Ovary (tissue), 9 donors: ENCODE results near the gene GAK. TPM values are rescaled to one million over a fixed set of nuclear protein-coding genes. Genes with fewer than 3 reads are reported as not detected.

Source experiments
- DNase-seq, 5 donors: peaks; one replicate each; pipeline ENCODE4 v3.0.0-alpha.2; 2019 to 2020
- H3K27ac ChIP-seq, 2 donors: fragments of 200-600 bp; one replicate each; pipeline versions ENCODE4 v1.5.1 to v1.8.0; 2019 to 2022
- H3K27me3 ChIP-seq: fragments of 200-600 bp; one replicate; pipeline ENCODE4 v1.8.0; 2022
- H3K36me3 ChIP-seq: fragments of 200-600 bp; sonication (generic); one replicate; pipeline ENCODE4 v1.5.1; 2019
- H3K4me1 ChIP-seq: one replicate; pipeline ENCODE4 v1.8.1; 2013; ENCODE audit warnings: mild to moderate bottlenecking, moderate library complexity; ENCODE audit not compliant: insufficient read depth
- H3K4me3 ChIP-seq: fragments of 200-600 bp; sonication (generic); one replicate; pipeline ENCODE4 v1.5.1; 2017
- H3K9me3 ChIP-seq, 2 donors: fragments of 200-600 bp in 1 of 2; sonication (generic) in 1 of 2; one replicate each; pipeline versions ENCODE4 v1.5.1 to v1.8.1; 2013 to 2019; ENCODE audit warnings: mild to moderate bottlenecking in 1 of 2, moderate library complexity in 1 of 2
- CTCF ChIP-seq, 3 donors: fragments of 450-650 bp in 2 of 3; fragments of 200-600 bp in 1 of 3; IDR thresholded peaks; one replicate each; pipeline versions ENCODE4 v1.5.1 to v1.8.0; 2016 to 2022; ENCODE audit warnings: antibody characterized with exemption in 3 of 3, mild to moderate bottlenecking in 1 of 3
- EP300 ChIP-seq: sonication (generic); formaldehyde crosslinking; IDR thresholded peaks from one replicate; pipeline ENCODE4 v1.6.1; 2017; ENCODE audit warnings: antibody characterized with exemption
- POLR2A ChIP-seq: fragments of 450-650 bp; IDR thresholded peaks from one replicate; pipeline ENCODE4 v1.6.1; 2017; ENCODE audit warnings: antibody characterized with exemption, mild to moderate bottlenecking, moderate library complexity
- WGBS, 3 donors: extraction: QIAGEN DNeasy Blood & Tissue Kit in 1 of 3; methylation state at CpG; one replicate each; pipeline versions ENCODE4 v1.1.5 to v1.1.7; 2013 to 2017; 5-methylcytosine and 5-hydroxymethylcytosine counted together
- intact Hi-C, 4 donors: fragments of 100-400 bp; cut with DNase I; formaldehyde crosslinking; loops; one replicate each; pipeline versions ENCODE4 v1.11.0 to v1.15.1; 2022 to 2023
- polyA plus RNA-seq, 2 donors: library from polyadenylated mRNA; stranded (reverse); fragments of 200-250 nt in 1 of 2; fragments of 350-450 nt in 1 of 2; fragmentation: Illumina TruSeq in 1 of 2; extraction: RNeasy Lipid Tissue Mini Kit (QIAGEN cat#74804) in 1 of 2; gene quantifications; one replicate each; pipeline ENCODE4 v1.2.3, GENCODE V29; 2013 to 2014
- total RNA-seq, 7 donors: library from RNA; depleted of rRNA in 2 of 7; stranded (reverse); fragments of >200 nt in 2 of 7; fragmentation: NEBNext Ultra II Directional in 3 of 7; extraction: Animal tissue kit (Norgen Biotek cat#: 25700) in 3 of 7; gene quantifications; one replicate each; pipeline versions ENCODE4 v1.1.0 to v1.2.4, GENCODE V29; 2016 to 2023
- donor health status: DM: no; HTN: no; CAD: no; lungs with moderate emphysema.
- donor health status: DM: no; HTN: no; CAD: no.
- donor health status: Bipolar disorder and iron deficiency.
- donor health status: DM: yes; HTN: yes; CAD: no.
- donor health status: DM: no; HTN: no; CAD: no.
- donor health status: DM: yes; HTN: yes; CAD: no.

GAK gene
- total and polyA plus RNA-seq, 9 donors: 30.7 to 95.4 (median 70.4) TPM

DNA sequence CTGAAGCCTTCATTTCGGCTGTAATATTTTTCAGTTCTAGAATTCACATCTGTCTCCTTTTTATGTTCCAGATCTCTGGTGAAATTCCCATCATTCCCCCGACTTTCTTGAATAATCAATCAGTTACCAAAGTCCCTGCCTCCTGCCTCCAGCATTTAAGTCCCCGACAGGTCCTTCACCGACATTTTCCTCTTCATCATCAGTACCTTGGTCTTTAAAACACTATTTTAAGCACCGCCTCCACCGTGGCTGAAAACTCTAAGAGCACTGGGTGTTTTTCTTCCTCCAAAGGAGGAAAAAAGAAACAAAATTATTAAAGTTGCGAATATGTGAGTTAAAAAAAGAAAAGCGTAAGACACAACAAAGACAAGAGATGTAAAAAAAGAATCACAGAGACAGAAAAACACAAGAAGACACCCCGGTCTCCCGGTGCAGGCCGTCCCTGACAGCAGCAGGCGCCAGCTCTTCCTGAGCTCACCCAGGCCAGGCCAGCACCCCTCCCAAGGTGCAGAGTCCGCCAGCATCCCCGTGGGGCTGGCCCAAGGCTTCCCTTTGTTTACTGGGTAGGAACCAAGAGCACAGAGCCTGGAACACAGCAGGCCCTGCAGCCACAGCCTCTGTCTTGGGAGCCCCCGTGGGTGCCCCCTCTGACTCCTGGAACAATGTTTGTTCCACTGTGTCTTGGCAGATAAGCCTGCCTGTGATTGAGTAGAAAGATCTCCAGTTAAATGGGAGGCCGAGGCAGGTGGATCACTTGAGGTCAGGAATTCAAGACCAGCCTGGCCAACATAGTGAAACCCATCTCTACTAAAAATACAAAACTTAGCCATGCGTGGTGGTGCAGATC, 56.9 kb downstream of the GAK start:
- WGBS, 3 donors: 58 to 75% (median 64%) methylated on average over 17 of the region's 17 CpGs
- Histone ChIP-seq H3K27ac (no peak overlapping the region), H3K9me3 (no peaks in the 10 kb centered on the region), H3K4me1 (no peaks in the 10 kb centered on the region), H3K27me3 (no peaks in the 10 kb centered on the region), H3K4me3 (no peak overlapping the region), H3K36me3 (no peaks in the 10 kb centered on the region)
- intact Hi-C loops: no loop called here
- no peak for TF ChIP-seq CTCF (IDR thresholded peaks at IDR 0.05)
- no peak for TF ChIP-seq POLR2A
- no peak for TF ChIP-seq EP300
- DNase-seq: no peak

DNA sequence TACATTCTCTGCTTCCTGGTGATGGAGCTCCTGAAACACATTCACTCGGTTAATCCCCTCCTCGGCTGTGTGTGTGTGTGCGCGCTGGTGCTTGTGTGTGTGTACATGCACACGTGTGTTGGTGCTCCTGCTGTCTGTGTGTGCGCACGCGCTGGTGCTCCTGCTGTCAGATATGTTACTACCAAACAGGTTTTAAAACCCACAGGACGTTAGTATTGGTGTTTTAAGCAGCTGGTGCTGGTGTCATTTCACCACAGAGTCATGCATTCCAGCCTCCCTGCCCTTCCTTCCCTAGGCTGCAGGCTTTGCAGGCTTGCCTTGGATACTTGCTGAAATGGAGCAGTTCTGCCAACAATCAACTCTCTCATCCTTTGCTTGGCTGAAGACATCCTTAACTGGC, 58.1 kb downstream of the GAK start:
- H3K4me1 ChIP-seq: no peaks in the 10 kb centered on the region
- no peak overlapping the region for H3K4me3 ChIP-seq
- TF ChIP-seq CTCF (IDR thresholded peaks at IDR 0.05) (no peak), POLR2A (no peak), EP300 (no peak)
- 87 to 90% (median 88%) methylated on average over 9 of the region's 9 CpGs for WGBS, 3 donors
- no peak overlapping the region for H3K27ac ChIP-seq
- DNase-seq: no peak
- H3K9me3 ChIP-seq: no peaks in the 10 kb centered on the region
- no peaks in the 10 kb centered on the region for H3K36me3 ChIP-seq
- H3K27me3 ChIP-seq: no peaks in the 10 kb centered on the region
- intact Hi-C loops: no loop called here

GRCh38 chr4:872241-872981, 59.7 kb downstream of the GAK start:
- intact Hi-C loops: no loop called here
- no peaks in the 10 kb centered on the region for H3K36me3 ChIP-seq
- DNase-seq: no peak

DNA sequence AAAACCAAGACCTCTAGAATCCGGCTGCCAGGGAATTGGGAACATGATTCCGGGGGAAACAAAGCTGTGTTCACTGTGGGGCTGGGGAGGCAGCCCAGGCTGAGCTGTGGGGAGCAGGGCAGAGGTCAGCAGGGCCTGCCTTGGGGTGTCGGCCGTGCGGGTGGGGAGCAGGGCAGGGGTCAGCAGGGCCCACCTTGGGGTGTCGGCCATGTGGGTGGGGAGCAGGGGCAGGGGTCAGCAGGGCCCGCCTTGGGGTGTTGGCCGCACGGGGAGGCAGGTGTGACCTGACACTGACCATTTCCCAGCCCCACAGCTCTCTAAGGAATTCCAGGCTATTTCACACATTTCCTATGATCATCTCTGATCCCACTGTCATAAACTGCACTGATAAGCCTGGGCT, 60.6 kb downstream of the GAK start:
- Histone ChIP-seq H3K27ac (no peak overlapping the region), H3K4me3 (no peak overlapping the region), H3K36me3 (no peaks in the 10 kb centered on the region), H3K4me1 (no peaks in the 10 kb centered on the region), H3K27me3 (no peaks in the 10 kb centered on the region), H3K9me3 (no peaks in the 10 kb centered on the region)
- TF ChIP-seq EP300: no peak
- TF ChIP-seq CTCF (IDR thresholded peaks at IDR 0.05): no peak
- TF ChIP-seq POLR2A: no peak
- WGBS, 3 donors: 77 to 89% (median 88%) methylated on average over 9 of the region's 9 CpGs
- DNase-seq: no peak
- intact Hi-C loops: no loop called here

More at GRCh38 chr4:872241-872981, 59.7 kb downstream of the GAK start:
- TF ChIP-seq EP300 (no peak), POLR2A (no peak), CTCF (IDR thresholded peaks at IDR 0.05) (no peak)
- Histone ChIP-seq H3K9me3 (no peaks in the 10 kb centered on the region), H3K27ac (no peak overlapping the region), H3K27me3 (no peaks in the 10 kb centered on the region), H3K4me1 (no peaks in the 10 kb centered on the region), H3K4me3 (no peak overlapping the region)
- WGBS, 3 donors: 88 to 92% (median 89%) methylated on average over 42 to 43 of the region's 43 CpGs
